Measurements from ENCODE around the gene BIN1.

GRCh38 chr2:127048618-127048935 is 58.4 kb downstream of the BIN1 start:
- TF ChIP-seq TAF1 (IDR thresholded peaks at IDR 0.05; ENCODE audit: low read depth, low read length) (no peak), POLR2A (IDR thresholded peaks at IDR 0.05; ENCODE audit: low read depth, low read length) (no peak), POLR2AphosphoS5 (IDR thresholded peaks at IDR 0.05; ENCODE audit: low read depth, low read length) (no peak), SPI1 (IDR thresholded peaks at IDR 0.05; ENCODE audit: low read depth, low read length) (no peak)

Data from GM12891 (cell line).